Muscle of back (tissue), 11 donors: ENCODE measurements around the gene COL8A2. TPM values are rescaled to one million over a fixed set of nuclear protein-coding genes. Genes with fewer than 3 reads are reported as not detected.

Source experiments
- DNase-seq, 3 donors: peaks; one replicate each; pipeline versions ENCODE4 v3.0.0 to v3.0.0-alpha.2; 2013
- polyA plus RNA-seq, 10 donors: library from polyadenylated mRNA; unstranded; fragments of 120-200 nt; gene quantifications; one replicate each; pipeline ENCODE4 v1.2.1, GENCODE V29; 2013; ENCODE audit not compliant: insufficient read length in 10 of 10

COL8A2 gene
- polyA plus RNA-seq, 10 donors = 5.5 to 35.9 (median 16.9) TPM

GRCh38 chr1:36068866-36069265, 56.2 kb downstream of the COL8A2 start:
- no peak for DNase-seq

GRCh38 chr1:36067871-36068270, 57.2 kb downstream of the COL8A2 start:
- DNase-seq = no peak

- DNase-seq = no peak
These were observed 62.7 kb downstream of the COL8A2 start for GRCh38 chr1:36062315-36062714.

GRCh38 chr1:36055706-36056105, 69.3 kb downstream of the COL8A2 start:
- no peak for DNase-seq

- DNase-seq = no peak
These were observed 71.0 kb downstream of the COL8A2 start for GRCh38 chr1:36053978-36054377.

GRCh38 chr1:36051821-36052220, 73.2 kb downstream of the COL8A2 start:
- DNase-seq = no peak

Other genes with a start within 250 kb of the COL8A2 start
- gene AGO1, start 242.0 kb downstream of the COL8A2 start, polyA plus RNA-seq = 10 to 100 TPM in 6 of 10 donors, 1 to 10 TPM in 4; 7.9 to 11.5 (median 10.1) TPM
- gene AGO3, start 194.1 kb downstream of the COL8A2 start, polyA plus RNA-seq = 10 to 100 TPM in 5 of 10 donors, 1 to 10 TPM in 5; 8.0 to 13.9 (median 10.7) TPM
- gene TEKT2, start 41.1 kb downstream of the COL8A2 start, polyA plus RNA-seq = under 1 TPM; 0.28 to 0.65 (median 0.46) TPM
- 10 to 100 TPM; 21.8 to 26.8 (median 25.4) TPM for gene ADPRS, start 36.3 kb downstream of the COL8A2 start, polyA plus RNA-seq
- 10 to 100 TPM; 32.3 to 44.8 (median 33.9) TPM for gene TRAPPC3, start 24.3 kb upstream of the COL8A2 start, polyA plus RNA-seq
- gene MAP7D1, start 30.9 kb upstream of the COL8A2 start, polyA plus RNA-seq = 100 to 1,000 TPM; 117 to 169 (median 141) TPM
- gene THRAP3, start 99.2 kb upstream of the COL8A2 start, polyA plus RNA-seq = 100 to 1,000 TPM in 3 of 10 donors, 10 to 100 TPM in 7; 83.5 to 120 (median 95.6) TPM
- gene SH3D21, start 181.1 kb upstream of the COL8A2 start, polyA plus RNA-seq = 1 to 10 TPM; 1.8 to 5.1 (median 3.1) TPM
- gene EVA1B, start 198.4 kb upstream of the COL8A2 start, polyA plus RNA-seq = 10 to 100 TPM; 17.7 to 53.6 (median 29.9) TPM